IPS DF 4.7 (cell line): Measurements from ENCODE around the gene RAMAC.
"Not testable (repeated sequence)": the region's sequence is repeated elsewhere in the genome, so short reads cannot be mapped to it uniquely, and the experiment has no call there.

Experiments
- DNase-seq: peaks from one replicate; pipeline ENCODE4 v3.0.0-alpha.2; 2013; ENCODE audit warnings: low spot score; ENCODE audit errors: extremely low read depth

Gene RAMAC

DNA sequence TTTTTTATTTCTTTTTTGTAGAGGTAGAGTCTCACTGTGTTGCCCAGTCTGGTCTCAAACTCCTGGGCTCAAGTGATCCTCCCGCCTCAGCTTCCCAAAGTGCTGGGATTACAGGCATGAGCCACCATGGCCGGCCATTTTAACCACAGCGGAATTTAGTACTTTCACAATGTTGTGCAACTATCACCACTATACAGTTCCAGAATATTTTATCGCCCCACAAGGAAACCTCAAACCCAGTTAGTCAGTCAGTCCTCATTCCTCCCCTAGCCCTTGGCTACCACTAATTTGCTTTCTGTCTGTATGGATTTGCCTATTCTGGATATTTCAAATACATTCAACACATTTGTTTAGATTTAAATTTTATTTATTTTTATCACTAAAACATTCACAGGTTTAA, 17.9 kb upstream of the RAMAC start:
- no peak for DNase-seq

DNA sequence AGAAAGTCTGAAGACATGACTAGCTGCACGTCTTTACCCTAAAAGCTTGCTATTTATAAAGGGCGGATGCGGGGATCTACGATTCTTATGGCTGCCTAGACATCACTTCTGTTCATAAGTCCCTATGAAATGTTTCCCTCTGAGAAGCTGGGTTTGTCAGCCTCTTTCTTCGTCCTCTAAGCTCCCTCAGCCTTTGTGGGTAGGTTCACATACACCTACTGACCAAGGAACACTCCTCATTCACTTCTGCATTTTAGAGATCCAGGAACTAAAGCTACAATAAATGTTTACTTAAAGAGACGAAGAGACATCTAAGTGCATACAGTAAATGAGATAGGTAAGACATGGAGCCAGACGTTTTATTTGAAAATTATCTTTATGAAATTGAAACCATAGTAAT, 16.7 kb upstream of the RAMAC start:
- DNase-seq: no peak

DNA sequence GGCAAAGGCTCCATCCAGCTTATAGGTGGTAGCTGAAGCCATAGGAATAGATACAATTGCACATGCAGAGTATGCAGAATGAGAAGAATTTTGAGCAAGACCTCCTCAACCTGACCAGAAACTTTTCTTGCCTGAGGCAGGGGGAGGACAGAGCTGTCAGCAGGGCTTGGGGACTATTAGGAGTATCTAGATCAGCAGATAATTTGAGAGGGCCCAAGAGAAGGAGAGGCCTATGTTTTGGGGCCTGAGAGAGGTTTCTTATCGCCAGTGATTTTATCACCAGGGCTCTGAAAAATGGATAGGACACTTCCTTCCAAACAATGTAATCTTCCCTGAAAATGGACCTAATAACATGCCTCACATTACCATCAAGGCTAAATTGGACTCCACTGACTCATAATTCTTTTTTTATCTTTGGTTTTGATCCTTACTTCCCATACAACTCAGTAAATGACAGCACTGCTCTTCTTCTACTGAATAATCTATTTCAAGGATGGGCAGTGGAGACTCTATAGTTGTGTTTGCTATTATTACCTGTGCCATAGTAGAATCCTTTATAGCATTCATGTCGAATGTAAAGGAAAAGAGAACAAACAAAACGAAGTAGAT, 15.8 kb upstream of the RAMAC start:
- DNase-seq: no peak

DNA sequence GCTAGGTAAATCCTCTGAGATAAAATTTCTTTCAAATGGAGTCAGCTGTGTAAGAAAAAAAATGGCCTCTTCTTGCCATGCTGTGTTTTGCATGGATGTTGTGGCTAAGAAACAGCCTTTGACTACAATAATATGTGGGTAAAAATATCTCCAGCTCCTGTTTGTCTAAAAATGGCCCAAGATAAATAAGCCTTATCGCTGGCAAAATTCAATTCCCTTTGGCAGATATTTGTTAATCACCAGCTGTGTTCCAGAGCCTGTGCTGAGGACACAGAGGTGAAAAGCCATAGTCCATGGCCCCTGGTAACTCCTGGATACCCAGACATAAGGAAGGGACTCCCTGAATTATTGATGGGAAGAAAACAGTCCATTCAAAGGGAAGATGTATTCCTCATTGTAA, 15.3 kb upstream of the RAMAC start:
- DNase-seq: no peak

DNA sequence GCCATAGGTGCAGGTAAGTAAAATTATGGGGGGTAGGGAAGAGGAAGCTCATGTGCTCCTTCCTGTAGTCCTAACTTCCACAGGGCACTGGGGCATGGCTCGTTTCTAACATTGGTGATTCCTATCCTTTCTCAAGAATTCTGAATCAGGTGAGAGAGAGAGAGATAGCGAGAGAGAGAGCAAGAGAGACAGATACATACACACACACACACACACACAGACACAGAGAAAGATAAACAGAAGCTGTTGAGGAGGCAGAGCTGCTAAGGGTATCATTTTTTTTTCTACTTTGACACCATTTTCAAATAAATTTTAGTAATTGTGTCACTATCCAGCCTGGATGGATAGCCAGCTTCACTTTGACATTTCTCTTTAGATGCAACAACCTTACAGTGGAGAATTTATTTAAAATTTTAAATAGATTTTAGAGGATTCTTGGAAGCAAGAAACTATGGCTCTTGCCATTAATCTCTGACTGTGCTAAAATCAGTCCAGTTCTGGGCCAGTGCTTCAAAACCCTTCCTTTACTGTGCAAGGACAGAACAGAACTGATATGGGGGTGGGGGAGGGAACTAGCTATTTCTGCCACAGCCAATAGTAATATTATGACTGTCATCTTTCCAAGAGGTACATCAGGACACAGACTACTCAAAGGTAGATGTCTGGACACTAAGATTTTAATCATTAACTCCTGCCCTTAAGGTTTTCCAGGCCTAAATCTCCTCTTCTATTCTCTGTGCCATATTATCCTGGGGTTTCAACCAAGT, 14.6 kb upstream of the RAMAC start:
- no peak for DNase-seq

DNA sequence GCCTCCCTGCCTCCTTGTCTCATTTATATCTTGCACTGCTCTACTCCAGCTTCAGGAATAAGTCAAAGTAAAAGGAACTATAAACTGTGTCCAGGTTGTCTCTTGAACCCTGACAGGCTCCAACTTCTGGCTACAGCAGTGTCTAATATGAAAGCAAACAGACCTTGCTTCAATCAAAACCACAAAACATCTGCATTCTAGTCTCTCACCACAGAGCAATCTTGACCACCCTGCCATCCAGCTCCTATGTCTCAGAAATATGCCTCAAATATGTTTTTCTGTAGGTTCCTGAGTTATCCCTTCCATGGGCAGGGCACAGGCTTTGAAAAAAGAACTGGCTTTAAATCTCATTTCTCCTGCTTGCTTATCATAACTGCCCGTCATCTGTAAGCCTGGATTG, 13.0 kb upstream of the RAMAC start:
- no peak for DNase-seq

DNA sequence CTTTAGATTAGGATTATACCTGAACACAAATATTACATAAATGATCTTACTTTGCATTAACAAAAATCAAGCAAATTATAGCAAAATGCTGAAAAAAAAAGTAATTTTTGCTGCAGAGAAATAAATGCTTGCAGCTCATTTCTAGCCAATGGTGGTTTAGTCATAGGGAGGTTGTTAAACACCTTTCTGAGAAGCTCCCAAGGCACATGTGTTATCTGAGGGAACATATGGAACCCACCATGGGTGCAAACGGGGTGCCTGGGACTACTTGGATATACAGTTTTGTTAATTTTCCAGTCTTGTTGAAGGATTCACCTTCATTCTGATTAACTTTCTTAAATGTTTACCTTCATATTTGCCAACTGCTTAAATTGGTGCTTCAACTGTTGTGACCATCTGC, 8.9 kb upstream of the RAMAC start:
- DNase-seq: no peak

DNA sequence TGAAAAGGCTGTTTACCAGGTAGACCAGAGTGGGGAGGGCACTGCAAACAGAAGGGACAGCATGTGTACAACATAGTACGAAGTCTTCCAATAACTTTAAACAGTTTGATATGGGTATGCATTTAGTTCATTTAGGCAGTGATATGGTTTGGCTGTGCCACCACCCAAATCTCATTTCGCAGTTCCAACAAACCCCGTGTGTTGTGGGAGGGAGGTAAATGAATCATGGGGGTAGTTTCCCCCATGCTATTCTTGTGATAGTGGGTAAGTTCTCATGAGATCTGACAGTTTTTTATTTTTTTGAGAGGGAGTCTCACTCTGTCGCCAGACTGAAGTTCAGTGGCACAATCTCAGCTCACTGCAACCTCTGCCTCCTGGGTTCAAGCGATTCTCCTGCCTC, 7.6 kb upstream of the RAMAC start:
- no peak for DNase-seq

DNA sequence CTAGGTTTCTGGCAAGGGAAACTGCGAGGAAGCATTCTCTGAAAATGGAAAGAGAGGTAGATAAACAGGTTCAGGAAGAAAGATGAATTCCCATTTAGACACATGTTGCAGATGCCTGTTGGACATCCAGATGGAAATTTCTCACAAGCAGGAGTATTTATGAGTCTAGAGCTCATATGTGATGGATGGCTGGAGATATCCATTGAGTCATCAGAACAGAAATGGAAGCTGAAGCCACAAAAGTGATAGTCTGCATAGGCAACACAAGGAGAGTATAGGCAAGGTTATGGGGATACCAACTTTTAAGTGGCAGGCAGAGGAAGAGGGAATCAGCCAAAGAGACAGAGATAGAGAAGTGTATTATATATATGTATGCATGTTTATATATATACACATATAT, 6.3 kb upstream of the RAMAC start:
- no peak for DNase-seq

DNA sequence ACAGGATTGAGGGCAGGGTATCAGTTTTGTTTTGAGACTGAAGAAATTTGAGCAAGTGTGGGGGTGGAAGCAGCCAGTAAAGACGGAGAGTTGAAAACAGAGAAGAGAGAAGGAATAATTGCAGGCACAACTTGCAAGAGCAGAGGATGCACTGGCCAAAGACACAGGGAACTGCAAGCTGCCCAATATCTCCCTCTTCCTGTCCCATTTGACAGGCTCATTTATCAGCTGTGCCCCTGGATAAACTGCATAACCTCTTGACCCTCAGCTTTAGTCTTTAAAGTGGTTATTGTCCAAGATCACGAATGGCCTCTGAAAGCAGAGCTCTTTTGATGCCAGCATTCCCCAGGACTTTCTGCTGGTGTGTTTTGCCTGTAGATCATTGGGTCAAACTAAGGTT, 5.0 kb upstream of the RAMAC start:
- DNase-seq: no peak

DNA sequence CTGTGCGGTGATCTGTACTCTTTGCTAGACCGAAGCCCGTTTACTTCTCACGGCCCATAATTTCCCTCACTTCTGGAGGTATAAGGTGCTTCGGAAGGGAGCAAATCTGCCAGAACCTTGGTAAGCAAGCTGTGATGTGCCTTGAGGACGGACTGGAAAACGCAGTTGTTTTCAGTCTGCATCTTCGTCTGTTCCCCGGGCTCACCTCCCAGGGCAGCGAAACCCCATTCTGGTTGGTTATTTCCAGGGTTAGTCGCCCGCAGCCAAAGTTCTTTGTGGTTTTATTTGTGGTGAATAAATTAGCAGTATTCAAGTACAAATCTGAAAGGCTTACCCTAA, 401 bp downstream of the RAMAC start:
- no peak for DNase-seq

DNA sequence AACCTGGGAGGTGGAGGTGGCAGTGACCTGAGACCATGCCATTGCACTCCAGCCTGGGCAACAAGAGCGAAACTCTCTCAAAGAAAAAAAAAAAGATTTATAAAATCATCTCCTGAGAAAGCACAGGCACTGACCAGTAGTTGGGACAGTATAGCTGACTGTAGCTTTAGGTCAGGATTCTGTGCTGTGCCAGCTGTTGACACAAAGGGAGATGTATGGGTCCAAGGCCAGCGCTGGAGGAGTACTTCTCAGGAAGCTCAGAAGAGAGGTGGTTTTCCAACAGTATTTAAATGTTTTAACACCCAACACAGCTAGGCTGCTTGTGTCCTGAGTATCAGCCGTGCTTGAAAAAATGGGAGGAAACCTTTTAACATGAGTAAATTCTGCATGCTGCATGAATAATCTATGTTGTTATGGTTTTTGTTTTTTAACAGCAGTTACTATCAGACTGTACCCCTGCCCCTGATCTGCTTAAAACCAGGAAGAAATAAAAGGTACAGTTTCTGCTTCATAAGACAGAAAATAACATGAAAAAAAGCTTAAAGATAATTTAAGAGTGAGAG, 6.5 kb downstream of the RAMAC start:
- DNase-seq: no peak

DNA sequence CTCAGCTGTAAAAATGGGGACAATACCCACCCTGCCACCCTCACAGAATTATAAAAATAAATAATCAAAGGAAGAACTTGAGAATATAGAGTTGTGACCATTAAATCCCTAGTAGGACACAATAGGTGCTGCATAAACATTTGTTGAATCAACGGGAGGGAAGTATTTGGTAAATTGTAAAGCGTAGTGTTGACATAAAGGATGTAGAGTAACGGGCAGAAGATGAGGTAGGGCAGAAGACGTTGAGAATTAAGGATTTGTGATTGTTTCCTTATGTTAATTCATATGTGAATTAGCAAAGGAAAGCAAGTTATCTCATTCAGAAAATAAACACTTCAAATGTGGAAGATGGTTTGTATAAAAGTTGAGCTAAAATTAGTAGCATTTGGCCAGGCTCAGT, 7.1 kb downstream of the RAMAC start:
- DNase-seq: no peak

DNA sequence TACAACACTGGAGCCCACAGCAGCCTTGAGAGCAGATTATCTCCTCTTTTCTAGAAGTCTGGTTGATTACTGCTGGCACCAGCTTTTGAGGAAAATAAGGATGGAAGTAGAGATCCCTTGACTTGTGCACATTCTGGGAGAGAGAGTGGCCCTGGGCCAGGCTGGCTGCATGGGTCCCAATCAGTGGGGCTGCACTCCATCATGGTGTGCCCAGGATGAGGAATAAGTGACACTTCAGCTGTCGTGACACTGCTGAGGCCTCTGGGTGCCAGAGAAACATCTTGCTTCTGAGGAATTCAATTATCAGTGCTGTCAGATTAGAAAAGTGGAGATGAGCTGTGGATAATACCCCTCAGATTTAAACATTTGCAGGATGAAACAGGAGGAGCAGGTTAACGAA, 9.1 kb downstream of the RAMAC start:
- no peak for DNase-seq

DNA sequence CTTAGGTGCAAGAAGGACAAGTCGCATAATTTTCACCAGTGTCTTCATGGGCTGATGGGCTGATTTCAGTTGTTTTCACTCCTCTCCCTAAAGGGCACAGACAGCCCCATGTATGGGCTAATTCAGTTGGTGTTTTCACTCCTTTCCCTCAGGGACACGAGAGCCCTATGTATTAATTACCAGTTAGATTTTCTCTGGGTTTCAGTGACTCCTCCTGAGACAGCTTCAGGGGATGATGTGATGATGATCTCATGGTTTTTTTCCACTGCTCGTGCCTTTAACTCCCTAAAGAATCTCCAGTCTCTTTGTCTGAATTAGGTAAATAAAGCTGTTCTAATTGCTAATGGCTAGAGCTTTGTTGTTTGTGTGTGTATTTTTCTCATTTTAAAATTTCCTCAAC, 9.9 kb downstream of the RAMAC start:
- DNase-seq: no peak

DNA sequence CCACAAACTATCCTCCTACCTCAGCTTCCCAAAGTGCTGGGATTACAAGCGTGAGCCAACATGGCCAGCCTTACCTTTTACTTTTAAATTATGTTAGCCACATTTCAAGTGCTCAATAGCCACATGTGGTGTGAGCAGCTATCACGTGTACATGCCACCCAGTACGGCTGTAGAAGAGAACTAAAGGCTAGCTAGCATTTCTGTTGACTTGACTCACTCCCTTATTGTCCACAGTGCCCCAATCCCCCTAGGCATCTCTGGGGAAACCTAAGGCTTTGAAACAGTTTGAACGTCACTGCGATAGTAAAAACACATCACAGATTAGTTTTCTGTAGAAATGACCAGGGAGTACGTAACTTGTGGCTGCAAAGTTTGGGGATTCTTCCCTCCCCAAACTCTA, 13.4 kb downstream of the RAMAC start:
- no peak for DNase-seq

DNA sequence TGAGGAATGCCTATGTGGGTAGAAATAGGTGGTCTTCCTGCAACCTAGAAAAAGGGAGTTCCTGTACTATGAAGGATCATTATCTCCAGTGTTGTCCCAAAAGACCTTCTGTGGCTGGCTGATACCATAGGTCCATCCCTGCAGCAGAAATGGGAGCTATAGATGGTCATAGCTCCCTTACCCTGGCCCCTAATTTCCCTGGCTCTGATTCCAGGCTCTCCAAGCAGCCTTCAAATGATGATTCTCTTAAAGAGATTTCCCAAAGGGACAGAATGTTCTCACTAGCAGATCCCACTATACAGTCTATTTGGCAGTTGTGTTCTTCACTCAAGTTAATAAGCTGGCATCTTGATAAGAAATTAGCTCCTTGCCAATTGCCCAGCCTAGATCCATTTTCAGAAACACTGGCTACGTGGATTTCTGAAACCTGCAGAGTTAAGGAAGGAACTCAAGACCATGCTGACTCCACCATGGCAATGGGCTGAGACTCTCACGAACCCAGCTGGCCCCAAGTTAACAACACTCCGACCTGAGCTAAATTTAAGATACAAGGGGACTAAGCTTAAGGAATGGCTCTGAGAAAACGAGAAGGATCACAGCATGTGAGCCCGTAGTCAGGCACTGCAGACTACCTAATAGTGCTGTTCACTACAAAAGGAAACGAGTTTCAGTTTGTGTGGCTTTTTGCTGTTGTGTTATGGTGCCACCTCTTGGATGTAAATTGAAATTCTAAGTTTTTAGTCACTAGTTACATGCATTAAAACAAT, 14.1 kb downstream of the RAMAC start:
- peak; percentile 30 for DNase-seq

DNA sequence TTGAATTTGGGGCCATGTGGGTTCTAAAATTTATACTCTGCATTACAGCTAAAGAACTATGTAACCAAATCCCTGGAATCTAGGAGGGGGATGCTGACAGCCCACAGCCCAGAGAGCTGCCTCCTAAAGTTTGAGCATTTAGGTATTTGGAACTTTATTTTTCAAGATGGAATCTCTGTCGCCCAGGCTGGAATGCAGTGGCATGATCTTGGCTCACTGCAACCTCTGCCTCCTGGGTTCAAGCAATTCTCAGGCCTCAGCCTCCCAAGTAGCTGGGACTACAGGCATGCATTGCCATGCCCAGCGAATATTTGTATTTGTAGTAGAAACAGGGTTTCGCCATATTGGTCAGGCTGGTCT, 14.6 kb downstream of the RAMAC start:
- not testable (repeated sequence) for DNase-seq

DNA sequence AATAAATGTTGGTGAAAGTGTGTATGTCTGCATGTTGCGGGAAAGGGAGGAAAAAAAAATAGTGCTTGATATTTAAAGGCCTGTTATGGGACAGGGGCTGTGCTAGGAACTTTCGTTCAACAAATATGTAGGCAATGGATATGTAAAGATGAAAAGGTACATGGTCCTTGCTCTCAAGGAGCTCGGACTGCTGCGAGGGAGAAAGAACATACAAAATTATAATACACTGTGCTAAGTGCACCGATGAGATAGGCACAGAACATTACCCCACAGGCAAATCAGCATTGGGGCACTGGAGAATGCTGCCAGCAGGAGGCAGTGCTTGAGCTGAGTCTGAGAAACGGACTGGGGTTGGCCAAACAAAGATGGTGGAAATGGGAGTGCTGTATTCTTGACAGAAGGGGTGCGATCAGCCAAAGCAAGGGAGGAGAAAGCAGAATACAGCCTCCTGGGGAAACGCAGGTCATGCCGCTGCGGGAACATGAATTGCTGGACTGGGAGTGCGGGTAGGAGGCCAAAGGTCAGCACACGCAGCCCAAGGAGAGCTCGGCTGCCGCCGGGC, 24.8 kb downstream of the RAMAC start:
- peak; percentile 33 for DNase-seq

DNA sequence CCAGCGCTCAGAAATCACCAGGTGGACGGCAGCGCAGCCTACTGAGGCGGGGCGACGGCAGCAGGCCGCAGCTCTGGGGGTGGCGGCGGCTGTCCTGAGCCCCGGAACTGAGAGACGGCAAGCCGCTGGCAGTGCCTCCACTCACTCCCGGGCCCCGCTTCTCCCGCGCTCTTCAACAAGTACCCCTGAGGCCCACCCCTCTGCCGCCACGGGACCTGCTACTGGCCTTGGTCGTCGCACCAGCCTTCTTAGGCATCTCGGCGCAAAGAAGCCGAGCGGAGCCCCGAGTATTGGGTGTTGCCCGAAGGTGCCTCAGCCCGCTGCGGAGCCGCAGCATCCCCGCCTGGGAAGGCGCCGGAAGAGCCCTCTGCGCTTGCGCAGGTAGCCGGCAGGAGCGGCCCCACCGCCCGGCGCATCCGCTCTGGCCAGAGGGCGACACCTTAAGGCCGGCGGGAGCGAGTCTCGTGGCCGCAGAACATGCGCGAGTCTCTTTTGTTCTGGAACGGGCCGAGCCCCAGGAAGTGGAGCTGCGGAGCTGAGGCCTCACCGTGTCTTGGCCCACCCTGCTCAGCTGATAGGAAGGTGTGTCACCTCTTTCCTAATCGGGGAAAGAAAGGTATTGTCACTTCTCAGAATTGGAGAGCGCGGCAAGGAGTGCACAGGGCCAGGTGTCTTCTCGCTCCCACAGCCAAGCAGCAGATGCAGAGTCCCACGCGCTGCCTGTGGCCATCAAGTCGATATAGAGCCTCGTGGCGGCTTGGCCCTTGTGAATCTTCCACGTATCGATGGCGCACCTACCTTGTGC, 25.5 kb downstream of the RAMAC start, which contains the start of gene C15orf40:
Gene C15orf40, minus strand, starts transcription at position 369 of the 805 bp plus-strand sequence. Its CDS starts 32 bp downstream, at position 337.
- DNase-seq: peak; percentile 64

DNA sequence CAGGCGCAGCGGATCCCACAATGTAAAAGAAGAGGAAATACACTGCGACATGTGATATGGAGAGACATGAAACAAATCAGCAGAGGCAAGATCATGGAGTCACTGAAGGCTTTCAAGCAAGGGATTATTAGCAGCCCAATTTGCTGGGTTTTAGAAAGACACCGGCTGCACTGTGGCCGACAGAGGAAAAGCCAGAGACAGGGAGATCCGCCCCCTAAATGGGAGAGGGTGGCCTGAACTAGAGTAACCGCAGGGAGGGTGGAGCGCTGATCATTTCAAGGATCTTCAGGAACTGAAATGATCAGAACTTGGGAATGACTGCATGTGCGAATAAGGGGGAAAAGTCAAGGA, 26.0 kb downstream of the RAMAC start:
- no peak for DNase-seq
